Rectal smooth muscle tissue (tissue), 1 donor: ENCODE data around the gene ASIP.

Experiments used
- H3K27ac ChIP-seq: one replicate; pipeline ENCODE4 v1.7.0; 2013; ENCODE audit warnings: low read depth, low read length, inconsistent platforms
- H3K27me3 ChIP-seq: one replicate; pipeline ENCODE4 v1.7.0; 2013; ENCODE audit warnings: low read length; ENCODE audit not compliant: control insufficient read depth, insufficient read depth
- H3K36me3 ChIP-seq: one replicate; pipeline ENCODE4 v1.7.0; 2013; ENCODE audit warnings: low read length; ENCODE audit not compliant: control insufficient read depth, insufficient read depth
- H3K4me1 ChIP-seq: one replicate; pipeline ENCODE4 v1.7.0; 2013; ENCODE audit warnings: low read length; ENCODE audit not compliant: control insufficient read depth, insufficient read depth
- H3K4me3 ChIP-seq: one replicate; pipeline ENCODE4 v1.7.0; 2013; ENCODE audit warnings: low read length
- H3K9ac ChIP-seq: one replicate; pipeline ENCODE4 v1.7.0; 2013; ENCODE audit warnings: low read length

ASIP gene

DNA sequence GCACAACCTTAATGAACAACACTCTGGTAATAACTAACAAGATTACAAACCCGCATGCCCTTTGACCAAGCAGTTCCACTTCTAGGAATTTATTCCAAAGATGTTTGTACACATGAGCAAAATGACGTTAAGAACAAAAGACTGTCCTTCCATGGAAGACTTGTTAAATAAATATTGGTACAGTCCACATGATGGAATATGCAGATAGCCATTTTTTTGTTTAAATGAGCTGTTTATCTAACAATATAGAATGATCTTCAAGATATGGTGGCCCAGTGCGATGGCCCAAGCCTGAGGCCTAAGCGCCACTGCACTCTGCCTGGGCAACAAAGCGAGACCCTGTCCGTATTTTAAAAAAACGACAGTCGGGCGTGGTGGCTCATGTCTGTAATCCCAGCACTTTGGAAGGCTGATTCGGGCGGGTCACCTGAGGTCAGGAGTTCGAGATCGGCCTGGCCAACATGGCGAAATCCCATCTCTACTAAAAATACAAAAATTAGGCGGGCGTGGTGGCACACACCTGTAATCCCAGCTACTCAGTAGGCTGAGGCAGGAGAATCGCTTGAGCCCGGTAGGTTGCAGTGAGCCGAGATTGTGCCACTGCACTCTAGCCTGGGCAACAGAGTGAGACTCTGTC, 69.4 kb downstream of the ASIP start:
- no peaks in the 10 kb centered on the region for H3K36me3 ChIP-seq
- peaks cover 7% of the 10 kb centered on the region for H3K27me3 ChIP-seq
- no peak overlapping the region for H3K9ac ChIP-seq
- H3K4me1 ChIP-seq = no peaks in the 10 kb centered on the region
- no peak overlapping the region for H3K27ac ChIP-seq
- H3K4me3 ChIP-seq = no peak overlapping the region

- no peaks in the 10 kb centered on the region for H3K4me1 ChIP-seq
- peak overlapping the region; percentile 39 for H3K4me3 ChIP-seq
- peaks cover 7% of the 10 kb centered on the region for H3K27me3 ChIP-seq
- H3K36me3 ChIP-seq = no peaks in the 10 kb centered on the region
- H3K9ac ChIP-seq = no peak overlapping the region
- H3K27ac ChIP-seq = no peak overlapping the region
These were observed 70.1 kb downstream of the ASIP start for GRCh38 chr20:34311118-34312023.

DNA sequence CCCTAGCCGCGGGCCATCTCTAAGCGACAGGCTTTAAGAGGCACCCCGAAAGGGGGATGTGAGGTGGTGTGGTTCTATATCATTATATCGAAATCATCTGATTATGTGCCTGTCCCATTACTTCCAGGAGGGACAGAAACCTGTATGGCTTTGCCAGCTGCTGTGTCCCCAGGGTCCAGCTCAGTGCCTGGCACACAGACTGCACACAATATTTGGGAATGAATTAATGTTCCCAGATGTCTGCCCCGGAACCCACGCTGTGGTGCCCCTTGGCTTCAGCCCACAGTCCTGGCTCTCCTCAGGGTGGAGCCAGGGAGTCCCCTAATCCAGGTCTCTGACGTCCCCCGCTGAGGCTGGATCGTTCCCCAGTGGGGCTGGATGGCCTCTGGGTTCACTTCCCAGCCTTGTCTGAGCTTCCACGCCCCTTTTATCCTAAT, 70.8 kb downstream of the ASIP start:
- H3K27me3 ChIP-seq = peaks cover 7% of the 10 kb centered on the region
- H3K4me1 ChIP-seq = no peaks in the 10 kb centered on the region
- H3K27ac ChIP-seq = no peak overlapping the region
- H3K36me3 ChIP-seq = no peaks in the 10 kb centered on the region
- H3K9ac ChIP-seq = peak overlapping the region; percentile 46
- H3K4me3 ChIP-seq = peak overlapping the region; percentile 39

- Histone ChIP-seq H3K27me3 (peaks cover 7% of the 10 kb centered on the region), H3K27ac (no peak overlapping the region), H3K9ac (no peak overlapping the region), H3K4me1 (no peaks in the 10 kb centered on the region), H3K4me3 (peak overlapping the region; percentile 17), H3K36me3 (no peaks in the 10 kb centered on the region)
These were observed 71.5 kb downstream of the ASIP start for GRCh38 chr20:34312544-34313217.

- Histone ChIP-seq H3K4me3 (no peak overlapping the region), H3K9ac (no peak overlapping the region), H3K36me3 (no peaks in the 10 kb centered on the region), H3K27me3 (peaks cover 7% of the 10 kb centered on the region), H3K4me1 (no peaks in the 10 kb centered on the region), H3K27ac (no peak overlapping the region)
These were observed 74.0 kb downstream of the ASIP start for GRCh38 chr20:34315236-34315635.

DNA sequence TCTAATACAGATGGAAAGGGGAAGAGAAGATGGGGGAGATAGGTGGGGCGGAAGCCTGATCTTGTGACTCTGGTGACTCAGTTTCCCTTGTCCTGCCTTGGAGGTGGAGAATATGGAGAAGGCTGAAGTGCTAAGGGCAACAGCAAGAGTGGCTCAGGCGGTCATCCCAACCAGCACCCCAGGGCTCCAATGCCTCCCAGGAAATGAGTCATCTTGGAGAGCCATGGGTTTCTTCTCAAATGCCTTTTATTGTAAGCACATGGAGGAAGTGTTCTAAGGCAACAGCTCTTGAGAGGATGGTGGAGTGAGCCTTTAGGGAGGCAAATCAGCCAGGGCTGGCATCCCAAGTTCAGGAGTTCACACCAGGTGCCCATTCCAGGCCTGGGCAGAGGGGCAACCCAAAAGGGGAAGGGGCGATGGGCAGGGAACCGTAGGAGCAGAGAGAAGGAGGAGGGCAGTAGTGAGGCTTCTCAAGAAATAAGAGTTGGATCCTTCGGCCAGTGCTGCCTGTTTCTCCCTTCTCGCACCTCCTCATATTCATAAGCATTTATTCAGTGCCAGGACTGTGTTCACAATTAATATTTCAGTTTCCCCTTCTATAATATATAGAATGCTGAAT, 75.1 kb downstream of the ASIP start:
- Histone ChIP-seq H3K9ac (no peak overlapping the region), H3K27me3 (peaks cover 7% of the 10 kb centered on the region), H3K4me1 (no peaks in the 10 kb centered on the region), H3K4me3 (no peak overlapping the region), H3K27ac (no peak overlapping the region), H3K36me3 (no peaks in the 10 kb centered on the region)
